Measurements from ENCODE around the gene FBLN1.

FBLN1 gene

DNA sequence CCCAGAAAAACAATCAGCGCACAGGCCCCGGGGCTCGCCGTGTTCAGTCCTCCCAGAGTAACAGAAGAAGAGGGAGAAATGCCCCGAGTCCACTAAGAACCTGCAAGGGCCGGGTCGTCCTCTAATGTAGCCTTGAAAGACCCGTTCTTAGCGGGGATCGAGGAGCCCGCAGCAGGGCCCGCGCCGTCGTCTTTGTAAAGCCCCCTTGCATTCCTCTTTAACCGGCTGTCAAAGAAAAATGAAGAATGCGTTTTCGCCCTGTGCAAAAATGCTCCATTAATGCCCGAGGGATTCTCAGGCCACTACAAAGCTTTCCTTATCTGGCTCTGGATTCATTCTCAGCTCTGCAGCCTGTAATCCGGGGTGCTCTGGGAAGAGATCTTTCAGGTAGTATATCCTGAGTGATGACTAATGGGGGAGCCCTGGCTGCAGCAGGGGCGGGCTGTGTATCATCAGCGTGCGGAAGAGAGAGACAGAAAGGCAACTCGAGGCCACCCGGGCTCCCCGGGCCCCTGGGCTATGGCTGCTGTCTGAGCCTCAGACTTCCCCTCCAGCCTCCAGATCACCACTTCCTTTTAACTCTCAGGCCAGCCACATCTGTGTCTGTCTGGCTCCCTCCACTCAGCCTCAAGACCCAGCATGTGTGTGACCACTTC, 78.2 kb downstream of the FBLN1 start:
- Mint-ChIP-seq H3K9me3 (peaks cover 4% of the 10 kb centered on the region), H3K27me3 (peaks cover 3% of the 10 kb centered on the region), H3K36me3 (ENCODE audit: low read depth) (no peaks in the 10 kb centered on the region), H3K4me3 (no peak overlapping the region), H3K4me1 (ENCODE audit: low read depth) (peaks cover 6% of the 10 kb centered on the region), H3K27ac (no peak overlapping the region)

- Mint-ChIP-seq H3K27me3 (peaks cover under 1% of the 10 kb centered on the region), H3K27ac (no peak overlapping the region), H3K4me3 (no peak overlapping the region), H3K9me3 (peaks cover 4% of the 10 kb centered on the region), H3K36me3 (ENCODE audit: low read depth) (no peaks in the 10 kb centered on the region), H3K4me1 (ENCODE audit: low read depth) (peaks cover 6% of the 10 kb centered on the region)
Observed at GRCh38 chr22:45581549-45582080, 78.9 kb downstream of the FBLN1 start.

DNA sequence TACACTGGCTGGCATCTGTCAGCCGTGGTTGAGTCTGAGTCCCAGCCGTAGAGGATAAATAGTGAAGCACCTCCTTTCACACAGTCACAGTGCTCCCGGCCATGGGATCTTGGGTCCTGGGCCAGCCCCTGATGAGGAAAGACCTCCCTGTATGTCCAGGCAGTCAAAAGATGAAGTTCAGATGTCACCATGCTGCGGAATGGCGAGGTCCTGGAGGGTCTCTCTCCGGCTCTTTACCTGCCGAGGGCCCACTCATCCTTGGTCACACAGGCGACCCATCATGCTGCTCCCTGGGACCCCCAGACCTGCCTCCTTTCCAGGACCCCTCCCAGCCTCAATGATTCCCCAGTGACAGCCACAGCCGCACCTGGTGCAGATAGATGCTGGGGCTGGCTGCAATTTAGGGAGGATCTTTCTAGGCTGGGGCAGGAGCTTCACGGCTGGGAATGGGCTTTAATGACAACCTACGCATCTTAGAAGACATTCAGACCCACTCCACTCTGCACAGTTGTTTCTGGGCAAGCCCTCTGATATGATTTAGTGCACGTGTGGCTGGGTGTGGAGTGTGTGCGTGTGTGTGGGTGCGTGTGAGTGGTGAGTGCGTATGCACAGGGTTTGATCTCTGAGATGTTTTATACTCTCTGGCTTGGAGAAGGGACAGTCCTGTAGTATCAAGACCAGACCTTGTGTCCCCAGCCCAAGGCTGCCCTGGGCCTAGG, 79.7 kb downstream of the FBLN1 start:
- peaks cover 4% of the 10 kb centered on the region for H3K9me3 Mint-ChIP-seq
- H3K27me3 Mint-ChIP-seq = peaks cover under 1% of the 10 kb centered on the region
- no peak overlapping the region for H3K4me3 Mint-ChIP-seq
- peaks cover 6% of the 10 kb centered on the region for H3K4me1 Mint-ChIP-seq (ENCODE audit: low read depth)
- H3K36me3 Mint-ChIP-seq (ENCODE audit: low read depth) = no peaks in the 10 kb centered on the region
- H3K27ac Mint-ChIP-seq = no peak overlapping the region

- H3K27ac Mint-ChIP-seq = no peak overlapping the region
- H3K9me3 Mint-ChIP-seq = peaks cover 4% of the 10 kb centered on the region
- H3K36me3 Mint-ChIP-seq (ENCODE audit: low read depth) = no peaks in the 10 kb centered on the region
- no peak overlapping the region for H3K4me3 Mint-ChIP-seq
- H3K27me3 Mint-ChIP-seq = peaks cover 4% of the 10 kb centered on the region
- peaks cover 6% of the 10 kb centered on the region for H3K4me1 Mint-ChIP-seq (ENCODE audit: low read depth)
Observed at GRCh38 chr22:45582955-45583320, 80.3 kb downstream of the FBLN1 start.

DNA sequence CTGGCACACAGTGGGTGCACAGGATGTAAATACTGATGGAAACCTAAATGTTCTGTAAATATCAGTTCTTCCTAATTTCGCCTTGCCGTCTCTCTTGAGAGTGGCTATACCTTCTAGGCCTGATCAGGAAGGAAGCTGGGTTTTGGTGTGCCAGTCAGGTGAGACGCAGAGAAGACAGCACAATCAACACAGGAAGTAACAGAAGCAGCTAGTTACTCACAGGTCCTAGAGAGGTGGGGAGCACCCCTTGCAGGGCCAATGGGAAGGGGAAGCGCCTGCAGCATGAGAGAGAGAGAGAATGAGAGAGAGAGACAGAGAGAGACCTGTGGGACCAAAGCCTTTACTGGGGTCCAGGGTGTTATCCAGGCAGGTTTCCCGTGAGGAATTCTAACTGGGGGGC, 80.8 kb downstream of the FBLN1 start:
- Mint-ChIP-seq H3K36me3 (ENCODE audit: low read depth) (no peaks in the 10 kb centered on the region), H3K4me1 (ENCODE audit: low read depth) (peaks cover 6% of the 10 kb centered on the region), H3K27ac (peak overlapping the region; percentile 49), H3K9me3 (peaks cover 4% of the 10 kb centered on the region), H3K27me3 (peaks cover 4% of the 10 kb centered on the region), H3K4me3 (no peak overlapping the region)

GRCh38 chr22:45584121-45584570, 81.5 kb downstream of the FBLN1 start:
- Mint-ChIP-seq H3K27me3 (peaks cover 4% of the 10 kb centered on the region), H3K36me3 (ENCODE audit: low read depth) (no peaks in the 10 kb centered on the region), H3K4me1 (ENCODE audit: low read depth) (peaks cover 6% of the 10 kb centered on the region), H3K9me3 (peaks cover 4% of the 10 kb centered on the region), H3K27ac (no peak overlapping the region), H3K4me3 (no peak overlapping the region)

GRCh38 chr22:45584621-45585436, 82.1 kb downstream of the FBLN1 start:
- peaks cover 4% of the 10 kb centered on the region for H3K9me3 Mint-ChIP-seq
- peaks cover 6% of the 10 kb centered on the region for H3K4me1 Mint-ChIP-seq (ENCODE audit: low read depth)
- no peak overlapping the region for H3K4me3 Mint-ChIP-seq
- H3K27me3 Mint-ChIP-seq = peaks cover 4% of the 10 kb centered on the region
- H3K36me3 Mint-ChIP-seq (ENCODE audit: low read depth) = no peaks in the 10 kb centered on the region
- H3K27ac Mint-ChIP-seq = no peak overlapping the region

- Mint-ChIP-seq H3K4me1 (ENCODE audit: low read depth) (peaks cover 6% of the 10 kb centered on the region), H3K9me3 (peaks cover 4% of the 10 kb centered on the region), H3K36me3 (ENCODE audit: low read depth) (no peaks in the 10 kb centered on the region), H3K4me3 (no peak overlapping the region), H3K27me3 (peaks cover 4% of the 10 kb centered on the region), H3K27ac (no peak overlapping the region)
Observed at GRCh38 chr22:45585437-45585755, 82.7 kb downstream of the FBLN1 start.

- Mint-ChIP-seq H3K27ac (no peak overlapping the region), H3K27me3 (peaks cover 4% of the 10 kb centered on the region), H3K4me1 (ENCODE audit: low read depth) (peaks cover 6% of the 10 kb centered on the region), H3K4me3 (no peak overlapping the region), H3K36me3 (ENCODE audit: low read depth) (no peaks in the 10 kb centered on the region), H3K9me3 (peaks cover 4% of the 10 kb centered on the region)
Observed at GRCh38 chr22:45585946-45586540, 83.4 kb downstream of the FBLN1 start.

DNA sequence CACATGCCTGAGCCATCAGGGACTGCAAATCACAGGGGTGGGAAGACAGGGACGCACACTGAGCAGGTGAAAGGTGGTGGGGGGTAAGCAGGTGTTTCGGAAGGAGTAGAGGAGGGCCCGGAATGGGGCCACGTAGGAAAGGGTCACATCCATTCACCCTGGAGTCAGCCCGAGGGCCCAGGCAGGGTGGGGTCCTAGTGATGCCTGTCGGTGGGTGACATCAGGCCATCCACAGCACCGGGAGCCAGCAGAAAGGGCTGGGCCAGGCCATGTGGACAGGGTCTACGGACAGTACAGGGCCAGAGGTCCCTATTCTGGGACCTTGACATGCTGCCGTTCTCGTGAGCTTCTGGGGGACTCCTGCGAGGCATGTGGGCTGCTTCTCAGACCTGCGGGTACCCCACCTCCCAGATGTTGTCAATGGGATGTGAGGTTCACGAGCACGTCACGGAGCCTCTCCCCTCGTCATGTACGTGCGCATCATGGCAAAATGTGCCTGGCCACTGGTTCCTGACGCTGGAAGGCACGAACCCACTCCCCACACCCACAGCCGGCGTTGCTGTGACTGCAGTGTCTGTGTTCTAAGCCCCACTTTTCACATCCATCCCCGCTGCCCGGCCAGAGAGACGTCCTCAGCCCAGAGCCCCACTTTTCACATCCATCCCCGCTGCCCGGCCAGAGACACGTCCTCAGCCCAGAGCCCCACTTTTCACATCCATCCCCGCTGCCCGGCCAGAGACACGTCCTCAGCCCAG, 84.1 kb downstream of the FBLN1 start:
- Mint-ChIP-seq H3K4me3 (no peak overlapping the region), H3K9me3 (peaks cover 4% of the 10 kb centered on the region), H3K27ac (no peak overlapping the region), H3K4me1 (ENCODE audit: low read depth) (peaks cover 6% of the 10 kb centered on the region), H3K36me3 (ENCODE audit: low read depth) (no peaks in the 10 kb centered on the region), H3K27me3 (peaks cover 4% of the 10 kb centered on the region)

- Mint-ChIP-seq H3K27me3 (peaks cover 4% of the 10 kb centered on the region), H3K36me3 (ENCODE audit: low read depth) (no peaks in the 10 kb centered on the region), H3K4me3 (no peak overlapping the region), H3K9me3 (peaks cover 4% of the 10 kb centered on the region), H3K27ac (no peak overlapping the region), H3K4me1 (ENCODE audit: low read depth) (peaks cover 6% of the 10 kb centered on the region)
Observed at GRCh38 chr22:45587638-45588505, 85.2 kb downstream of the FBLN1 start.

- Mint-ChIP-seq H3K4me3 (no peak overlapping the region), H3K4me1 (ENCODE audit: low read depth) (no peaks in the 10 kb centered on the region), H3K36me3 (ENCODE audit: low read depth) (no peaks in the 10 kb centered on the region), H3K27me3 (peaks cover 4% of the 10 kb centered on the region), H3K9me3 (no peaks in the 10 kb centered on the region), H3K27ac (no peak overlapping the region)
Observed at GRCh38 chr22:45589556-45589955, 86.9 kb downstream of the FBLN1 start.

GRCh38 chr22:45590262-45590661, 87.6 kb downstream of the FBLN1 start:
- Mint-ChIP-seq H3K27me3 (peaks cover 4% of the 10 kb centered on the region), H3K4me3 (no peak overlapping the region), H3K36me3 (ENCODE audit: low read depth) (no peaks in the 10 kb centered on the region), H3K4me1 (ENCODE audit: low read depth) (no peaks in the 10 kb centered on the region), H3K27ac (no peak overlapping the region), H3K9me3 (no peaks in the 10 kb centered on the region)
